WTC11 (cell line): ENCODE results near the gene CAPN2.

Source experiments
- CTCF ChIP-seq: fragments of 200-600 bp; IDR thresholded peaks from 2 replicates; pipeline ENCODE4 v1.8.0; 2022; ENCODE audit warnings: antibody characterized with exemption
- MAX ChIP-seq: sonication (generic); formaldehyde crosslinking; IDR thresholded peaks from 2 replicates; pipeline ENCODE4 v1.8.0; 2022; ENCODE audit warnings: mild to moderate bottlenecking, missing genetic modification reagents
- NFE2L1 ChIP-seq: sonication (generic); formaldehyde crosslinking; IDR thresholded peaks from 2 replicates; pipeline ENCODE4 v1.8.1; 2023; ENCODE audit warnings: missing genetic modification reagents
- RELA ChIP-seq: sonication (generic); formaldehyde crosslinking; IDR thresholded peaks from 2 replicates; pipeline ENCODE4 v1.8.1; 2022; ENCODE audit warnings: missing genetic modification reagents, mild to moderate bottlenecking, borderline replicate concordance
- TF ChIP-seq, protein P1 (sequence below): sonication (generic); formaldehyde crosslinking; IDR thresholded peaks from 2 replicates; pipeline ENCODE4 v1.8.0; 2022; ENCODE audit warnings: mild to moderate bottlenecking, missing genetic modification reagents

DNA sequence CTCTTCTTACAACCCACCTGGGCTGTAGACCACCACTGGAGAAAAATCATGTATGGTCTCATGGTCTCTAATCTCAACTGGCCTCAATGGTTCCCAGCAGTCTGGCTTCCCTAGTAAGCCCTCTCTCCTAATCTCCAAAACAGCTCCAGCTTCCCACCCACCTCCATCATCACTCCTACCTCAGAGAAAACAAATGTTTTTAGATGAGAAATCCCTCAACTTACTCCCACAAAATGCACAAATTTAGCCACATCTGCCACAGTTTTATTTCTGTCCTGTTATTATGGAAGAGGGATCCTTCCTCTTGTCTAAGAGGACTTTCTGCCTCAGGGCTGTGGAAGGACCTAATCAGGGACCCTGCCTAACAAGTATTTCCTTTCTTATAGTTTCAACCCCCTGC, 101.3 kb downstream of the CAPN2 start:
- TF ChIP-seq, protein P1, sequence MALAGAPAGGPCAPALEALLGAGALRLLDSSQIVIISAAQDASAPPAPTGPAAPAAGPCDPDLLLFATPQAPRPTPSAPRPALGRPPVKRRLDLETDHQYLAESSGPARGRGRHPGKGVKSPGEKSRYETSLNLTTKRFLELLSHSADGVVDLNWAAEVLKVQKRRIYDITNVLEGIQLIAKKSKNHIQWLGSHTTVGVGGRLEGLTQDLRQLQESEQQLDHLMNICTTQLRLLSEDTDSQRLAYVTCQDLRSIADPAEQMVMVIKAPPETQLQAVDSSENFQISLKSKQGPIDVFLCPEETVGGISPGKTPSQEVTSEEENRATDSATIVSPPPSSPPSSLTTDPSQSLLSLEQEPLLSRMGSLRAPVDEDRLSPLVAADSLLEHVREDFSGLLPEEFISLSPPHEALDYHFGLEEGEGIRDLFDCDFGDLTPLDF (CRISPR knock-in tag) = no peak
- no peak for TF ChIP-seq CTCF
- no peak for TF ChIP-seq MAX
- no peak for TF ChIP-seq NFE2L1 (CRISPR knock-in tag)
- no peak for TF ChIP-seq RELA
